ENCODE measurements around the gene ZNF677.
"Not testable (repeated sequence)": the region's sequence is repeated elsewhere in the genome, so short reads cannot be mapped to it uniquely, and the experiment has no call there.

The ZNF677 gene

GRCh38 chr19:53275480-53275879 is 20.8 kb upstream of the ZNF677 start:
- ChIA-PET CTCF (no interaction called here), POLR2A (no interaction called here)
- Histone ChIP-seq H3K36me3 (ENCODE audit: control insufficient read depth in 4 of 4, insufficient read depth in 4 of 4, low read length in 3 of 4) (no peaks in the 10 kb centered on the region), H3K27ac (ENCODE audit: insufficient read depth in 1 of 2, low read depth in 1 of 2, low read length in 2 of 2, poor library complexity in 1 of 2, severe bottlenecking in 2 of 2) (no peak overlapping the region), H3K9me3 (ENCODE audit: control extremely low read depth in 1 of 5, control insufficient read depth in 4 of 5, insufficient read depth in 2 of 5, low read depth in 1 of 5, low read length in 4 of 5) (peaks cover 1 to 19% (median 9%) of the 10 kb centered on the region in 5 experiments), H3K4me3 (ENCODE audit: control insufficient read depth in 1 of 7, extremely low read depth in 1 of 7, insufficient read depth in 4 of 7, low read depth in 2 of 7, low read length in 6 of 7) (no peak overlapping the region), H3K27me3 (replicated peaks in 2 of 5; ENCODE audit: control insufficient read depth in 4 of 5, insufficient read depth in 5 of 5, low read length in 4 of 5) (no peaks in the 10 kb centered on the region), H3K4me1 (ENCODE audit: control extremely low read depth in 1 of 4, control insufficient read depth in 4 of 4, insufficient read depth in 4 of 4, low read length in 3 of 4) (no peaks in the 10 kb centered on the region)
- DNase-seq: no peak
- no CpG with 5 or more reads among the region's 2 CpGs for WGBS (ENCODE audit: insufficient coverage)

GRCh38 chr19:53272044-53272443 is 17.4 kb upstream of the ZNF677 start:
- CTCF ChIA-PET: no interaction called here
- no peaks in the 10 kb centered on the region for H3K36me3 ChIP-seq (ENCODE audit: control insufficient read depth in 4 of 4, insufficient read depth in 4 of 4, low read length in 3 of 4)
- DNase-seq: no peak
- H3K4me1 ChIP-seq (ENCODE audit: control extremely low read depth in 1 of 4, control insufficient read depth in 4 of 4, insufficient read depth in 4 of 4, low read length in 3 of 4): no peaks in the 10 kb centered on the region
- WGBS (ENCODE audit: insufficient coverage): 86% methylated on average over 6 of the region's 9 CpGs
- no peak overlapping the region for H3K4me3 ChIP-seq (ENCODE audit: control insufficient read depth in 1 of 7, extremely low read depth in 1 of 7, insufficient read depth in 4 of 7, low read depth in 2 of 7, low read length in 6 of 7)
- peaks cover 1 to 17% (median 8%) of the 10 kb centered on the region in 5 experiments for H3K9me3 ChIP-seq (ENCODE audit: control extremely low read depth in 1 of 5, control insufficient read depth in 4 of 5, insufficient read depth in 2 of 5, low read depth in 1 of 5, low read length in 4 of 5)
- no peaks in the 10 kb centered on the region for H3K27me3 ChIP-seq (replicated peaks in 2 of 5; ENCODE audit: control insufficient read depth in 4 of 5, insufficient read depth in 5 of 5, low read length in 4 of 5)
- POLR2A ChIA-PET: no interaction called here
- H3K27ac ChIP-seq (ENCODE audit: insufficient read depth in 1 of 2, low read depth in 1 of 2, low read length in 2 of 2, poor library complexity in 1 of 2, severe bottlenecking in 2 of 2): no peak overlapping the region

GRCh38 chr19:53269861-53270260 is 15.2 kb upstream of the ZNF677 start:
- H3K4me3 ChIP-seq (ENCODE audit: control insufficient read depth in 1 of 7, extremely low read depth in 1 of 7, insufficient read depth in 4 of 7, low read depth in 2 of 7, low read length in 6 of 7); POLR2A ChIA-PET; H3K36me3 ChIP-seq (ENCODE audit: control insufficient read depth in 4 of 4, insufficient read depth in 4 of 4, low read length in 3 of 4); H3K27me3 ChIP-seq (replicated peaks in 2 of 5; ENCODE audit: control insufficient read depth in 4 of 5, insufficient read depth in 5 of 5, low read length in 4 of 5); H3K4me1 ChIP-seq (ENCODE audit: control extremely low read depth in 1 of 4, control insufficient read depth in 4 of 4, insufficient read depth in 4 of 4, low read length in 3 of 4); DNase-seq; H3K27ac ChIP-seq (ENCODE audit: insufficient read depth in 1 of 2, low read depth in 1 of 2, low read length in 2 of 2, poor library complexity in 1 of 2, severe bottlenecking in 2 of 2); CTCF ChIA-PET: not testable (repeated sequence)
- peaks cover 1 to 18% (median 10%) of the 10 kb centered on the region in 5 experiments for H3K9me3 ChIP-seq (ENCODE audit: control extremely low read depth in 1 of 5, control insufficient read depth in 4 of 5, insufficient read depth in 2 of 5, low read depth in 1 of 5, low read length in 4 of 5)
- WGBS (ENCODE audit: insufficient coverage): 97% methylated on average over 6 of the region's 27 CpGs

GRCh38 chr19:53267623-53268022 is 12.9 kb upstream of the ZNF677 start, which contains the start of gene VN1R4:
TSS of gene VN1R4 (minus strand) at chr19:53267723. CDS start at chr19:53267665, 58 bp downstream.
- POLR2A ChIA-PET; DNase-seq; H3K36me3 ChIP-seq (ENCODE audit: control insufficient read depth in 4 of 4, insufficient read depth in 4 of 4, low read length in 3 of 4); H3K4me1 ChIP-seq (ENCODE audit: control extremely low read depth in 1 of 4, control insufficient read depth in 4 of 4, insufficient read depth in 4 of 4, low read length in 3 of 4); CTCF ChIA-PET; H3K27me3 ChIP-seq (replicated peaks in 2 of 5; ENCODE audit: control insufficient read depth in 4 of 5, insufficient read depth in 5 of 5, low read length in 4 of 5); H3K4me3 ChIP-seq (ENCODE audit: control insufficient read depth in 1 of 7, extremely low read depth in 1 of 7, insufficient read depth in 4 of 7, low read depth in 2 of 7, low read length in 6 of 7); H3K27ac ChIP-seq (ENCODE audit: insufficient read depth in 1 of 2, low read depth in 1 of 2, low read length in 2 of 2, poor library complexity in 1 of 2, severe bottlenecking in 2 of 2): not testable (repeated sequence)
- WGBS (ENCODE audit: insufficient coverage): no CpG with 5 or more reads among the region's 5 CpGs
- H3K9me3 ChIP-seq (ENCODE audit: control extremely low read depth in 1 of 5, control insufficient read depth in 4 of 5, insufficient read depth in 2 of 5, low read depth in 1 of 5, low read length in 4 of 5): peaks cover 1 to 18% (median 5%) of the 10 kb centered on the region in 5 experiments

- DNase-seq; H3K4me1 ChIP-seq (ENCODE audit: control extremely low read depth in 1 of 4, control insufficient read depth in 4 of 4, insufficient read depth in 4 of 4, low read length in 3 of 4); H3K36me3 ChIP-seq (ENCODE audit: control insufficient read depth in 4 of 4, insufficient read depth in 4 of 4, low read length in 3 of 4); H3K27me3 ChIP-seq (replicated peaks in 2 of 5; ENCODE audit: control insufficient read depth in 4 of 5, insufficient read depth in 5 of 5, low read length in 4 of 5); H3K27ac ChIP-seq (ENCODE audit: insufficient read depth in 1 of 2, low read depth in 1 of 2, low read length in 2 of 2, poor library complexity in 1 of 2, severe bottlenecking in 2 of 2); H3K4me3 ChIP-seq (ENCODE audit: control insufficient read depth in 1 of 7, extremely low read depth in 1 of 7, insufficient read depth in 4 of 7, low read depth in 2 of 7, low read length in 6 of 7); POLR2A ChIA-PET; CTCF ChIA-PET: not testable (repeated sequence)
- H3K9me3 ChIP-seq (ENCODE audit: control extremely low read depth in 1 of 5, control insufficient read depth in 4 of 5, insufficient read depth in 2 of 5, low read depth in 1 of 5, low read length in 4 of 5): peaks cover 1 to 29% (median 15%) of the 10 kb centered on the region in 5 experiments
- WGBS (ENCODE audit: insufficient coverage): 68% methylated on average over 12 of the region's 14 CpGs
Observed at GRCh38 chr19:53257715-53258342, 3.2 kb upstream of the ZNF677 start, which contains the start of gene VN1R2. TSS of gene VN1R2 (plus strand) at chr19:53258292. CDS start at chr19:53258376, 84 bp downstream.

- Histone ChIP-seq H3K4me3 (ENCODE audit: control insufficient read depth in 1 of 7, extremely low read depth in 1 of 7, insufficient read depth in 4 of 7, low read depth in 2 of 7, low read length in 6 of 7) (no peak overlapping the region), H3K27me3 (replicated peaks in 2 of 5; ENCODE audit: control insufficient read depth in 4 of 5, insufficient read depth in 5 of 5, low read length in 4 of 5) (no peaks in the 10 kb centered on the region), H3K9me3 (ENCODE audit: control extremely low read depth in 1 of 5, control insufficient read depth in 4 of 5, insufficient read depth in 2 of 5, low read depth in 1 of 5, low read length in 4 of 5) (peaks cover 17 to 82% (median 55%) of the 10 kb centered on the region in 5 experiments), H3K4me1 (ENCODE audit: control extremely low read depth in 1 of 4, control insufficient read depth in 4 of 4, insufficient read depth in 4 of 4, low read length in 3 of 4) (no peaks in the 10 kb centered on the region), H3K27ac (ENCODE audit: insufficient read depth in 1 of 2, low read depth in 1 of 2, low read length in 2 of 2, poor library complexity in 1 of 2, severe bottlenecking in 2 of 2) (no peak overlapping the region), H3K36me3 (ENCODE audit: control insufficient read depth in 4 of 4, insufficient read depth in 4 of 4, low read length in 3 of 4) (peaks cover 38 to 85% (median 40%) of the 10 kb centered on the region in 4 experiments)
- ChIA-PET CTCF (no interaction called here), POLR2A (no interaction called here)
- DNase-seq: no peak
- no CpG with 5 or more reads among the region's 1 CpG for WGBS (ENCODE audit: insufficient coverage)
Observed at GRCh38 chr19:53246498-53246897, 8.2 kb downstream of the ZNF677 start.

GRCh38 chr19:53237114-53237777 is 17.4 kb downstream of the ZNF677 start:
- CTCF ChIA-PET: no interaction called here

More at GRCh38 chr19:53237114-53237777, 17.4 kb downstream of the ZNF677 start:
- DNase-seq: no peak
- Histone ChIP-seq H3K27me3 (replicated peaks in 2 of 5; ENCODE audit: control insufficient read depth in 4 of 5, insufficient read depth in 5 of 5, low read length in 4 of 5) (no peaks in the 10 kb centered on the region), H3K4me1 (ENCODE audit: control extremely low read depth in 1 of 4, control insufficient read depth in 4 of 4, insufficient read depth in 4 of 4, low read length in 3 of 4) (no peaks in the 10 kb centered on the region), H3K36me3 (ENCODE audit: control insufficient read depth in 4 of 4, insufficient read depth in 4 of 4, low read length in 3 of 4) (peaks cover 3 to 53% (median 15%) of the 10 kb centered on the region in 4 experiments), H3K4me3 (ENCODE audit: control insufficient read depth in 1 of 7, extremely low read depth in 1 of 7, insufficient read depth in 4 of 7, low read depth in 2 of 7, low read length in 6 of 7) (no peak overlapping the region), H3K9me3 (ENCODE audit: control extremely low read depth in 1 of 5, control insufficient read depth in 4 of 5, insufficient read depth in 2 of 5, low read depth in 1 of 5, low read length in 4 of 5) (peaks cover 27 to 92% (median 48%) of the 10 kb centered on the region in 5 experiments), H3K27ac (ENCODE audit: insufficient read depth in 1 of 2, low read depth in 1 of 2, low read length in 2 of 2, poor library complexity in 1 of 2, severe bottlenecking in 2 of 2) (no peak overlapping the region)
- WGBS (ENCODE audit: insufficient coverage): 100% methylated on average over 1 of the region's 4 CpGs
- POLR2A ChIA-PET: no interaction called here

Measured in common myeloid progenitor, CD34-positive (primary cell).